IPS-18c (cell line): ENCODE results near the gene IZUMO1.
"Not testable (repeated sequence)": the region's sequence is repeated elsewhere in the genome, so short reads cannot be mapped to it uniquely, and the experiment has no call there.

Experiments
- H3K4me3 ChIP-seq: 2 replicates; pipeline ENCODE4 v1.7.0; 2013; ENCODE audit warnings: low read depth, mild to moderate bottlenecking, low read length, moderate library complexity; ENCODE audit not compliant: insufficient read depth
- H3K9me3 ChIP-seq: one replicate; pipeline ENCODE4 v1.6.1; 2013; ENCODE audit warnings: mild to moderate bottlenecking, low read length, moderate library complexity; ENCODE audit not compliant: control insufficient read depth, insufficient read depth

IZUMO1 gene

GRCh38 chr19:48703316-48703715 is 43.4 kb downstream of the IZUMO1 start:
- no peaks in the 10 kb centered on the region for H3K9me3 ChIP-seq
- H3K4me3 ChIP-seq: no peak overlapping the region

- Histone ChIP-seq H3K4me3 (no peak overlapping the region), H3K9me3 (no peaks in the 10 kb centered on the region)
These were observed 44.0 kb downstream of the IZUMO1 start for GRCh38 chr19:48702701-48703100.

- H3K4me3 ChIP-seq: no peak overlapping the region
- no peaks in the 10 kb centered on the region for H3K9me3 ChIP-seq
These were observed 48.7 kb downstream of the IZUMO1 start for GRCh38 chr19:48698046-48698445.

- H3K4me3 ChIP-seq: peak overlapping the region; percentile 85
- H3K9me3 ChIP-seq: peaks cover 2% of the 10 kb centered on the region
These were observed 50.2 kb downstream of the IZUMO1 start for GRCh38 chr19:48696353-48697010.

- H3K4me3 ChIP-seq: peak within 1 kb of the TSS; percentile 85
- H3K9me3 ChIP-seq: peaks cover 2% of the 10 kb centered on the region
These were observed 50.9 kb downstream of the IZUMO1 start, which contains the start of gene FUT2 for GRCh38 chr19:48695743-48696352. TSS of gene FUT2 (plus strand) at chr19:48695971. CDS start at chr19:48702957, 6,986 bp downstream.

- H3K4me3 ChIP-seq, H3K9me3 ChIP-seq: not testable (repeated sequence)
These were observed 53.1 kb downstream of the IZUMO1 start for GRCh38 chr19:48693629-48694028.
